HEK293 (cell line): Measurements from ENCODE around the gene CAPN5.

Source experiments
- CTCF ChIA-PET: fragments of 350-600 bp; formaldehyde crosslinking; extraction: SDS; loops from one replicate; lab custom pipeline; 2021; ENCODE audit warnings: antibody characterized with exemption; lab: Yijun Ruan, JAX
- POLR2A ChIA-PET: fragments of 300-600 bp; formaldehyde crosslinking; extraction: SDS; loops from one replicate; lab custom pipeline; 2020; ENCODE audit warnings: antibody characterized with exemption, inconsistent platforms; lab: Yijun Ruan, JAX
- H3K27ac ChIP-seq: fragments of 200-500 bp; sonication (Bioruptor generic); 2 replicates; pipeline ENCODE4 v1.5.1; 2014; ENCODE audit warnings: low read depth, low read length, control low read depth, inconsistent platforms; ENCODE audit errors: extremely low read depth
- H3K36me3 ChIP-seq, 2 experiments: fragments of 200-500 bp in 1 of 2; sonication (Bioruptor generic) in 1 of 2; 1 replicate in 1 of 2; 2 replicates in 1 of 2; pipeline ENCODE4 v1.5.1; 2014 to 2017; ENCODE audit warnings: inconsistent platforms in 2 of 2, low read length in 2 of 2; ENCODE audit not compliant: control insufficient read depth in 2 of 2, insufficient read depth in 1 of 2
- H3K4me1 ChIP-seq: fragments of 200-500 bp; sonication (Bioruptor generic); 2 replicates; pipeline ENCODE4 v1.5.1; 2014; ENCODE audit warnings: mild to moderate bottlenecking, low read length, inconsistent platforms; ENCODE audit not compliant: control insufficient read depth, insufficient read depth
- H3K4me3 ChIP-seq: 2 replicates; pipeline ENCODE4 v1.5.1; 2011; ENCODE audit warnings: low read depth, mild to moderate bottlenecking, control low read depth, low read length, moderate library complexity
- H3K9me3 ChIP-seq: fragments of 200-500 bp; sonication (Bioruptor generic); 2 replicates; pipeline ENCODE4 v1.5.1; 2014; ENCODE audit warnings: low read depth, low read length, inconsistent platforms; ENCODE audit not compliant: control insufficient read depth, insufficient read depth
- HOXD13 ChIP-seq: sonication (generic); formaldehyde crosslinking; IDR thresholded peaks from 2 replicates; pipeline ENCODE4 v1.8.0; 2022; ENCODE audit warnings: missing genetic modification reagents, borderline replicate concordance
- KLF1 ChIP-seq: fragments of 450-650 bp; formaldehyde crosslinking; IDR thresholded peaks from 2 replicates; pipeline ENCODE4 v1.5.1; 2016; ENCODE audit warnings: missing biosample characterization, missing genetic modification characterization
- SALL2 ChIP-seq: fragments of 450-650 bp; formaldehyde crosslinking; IDR thresholded peaks from 2 replicates; pipeline ENCODE4 v1.5.0; 2017; ENCODE audit warnings: missing biosample characterization, mild to moderate bottlenecking, missing genetic modification characterization, borderline replicate concordance
- SCRT1 ChIP-seq: fragments of 450-650 bp; formaldehyde crosslinking; IDR thresholded peaks from 2 replicates; pipeline ENCODE4 v1.5.1; 2016; ENCODE audit warnings: missing biosample characterization, missing genetic modification characterization, borderline replicate concordance
- ZNF16 ChIP-seq: fragments of 450-650 bp; formaldehyde crosslinking; IDR thresholded peaks from 2 replicates; pipeline ENCODE4 v1.5.1; 2016; ENCODE audit warnings: low read depth, missing biosample characterization, missing genetic modification characterization
- ZNF341 ChIP-seq: fragments of 450-650 bp; formaldehyde crosslinking; IDR thresholded peaks from 2 replicates; pipeline ENCODE4; 2016; ENCODE audit warnings: low read depth, missing biosample characterization, missing genetic modification characterization
- ZNF404 ChIP-seq: fragments of 450-650 bp; formaldehyde crosslinking; IDR thresholded peaks from 2 replicates; pipeline ENCODE4 v1.5.1; 2017; ENCODE audit warnings: missing biosample characterization, missing genetic modification characterization
- ZNF433 ChIP-seq: fragments of 450-650 bp; formaldehyde crosslinking; IDR thresholded peaks from 2 replicates; pipeline ENCODE4 v1.5.1; 2016; ENCODE audit warnings: missing biosample characterization, missing genetic modification characterization, low read depth
- ZNF529 ChIP-seq: fragments of 450-650 bp; formaldehyde crosslinking; IDR thresholded peaks from 2 replicates; pipeline ENCODE4 v1.5.1; 2017; ENCODE audit warnings: missing genetic modification characterization, missing biosample characterization; ENCODE audit not compliant: insufficient replicate concordance
- ZNF621 ChIP-seq: fragments of 450-650 bp; formaldehyde crosslinking; IDR thresholded peaks from 2 replicates; pipeline ENCODE4 v1.5.1; 2017; ENCODE audit warnings: missing biosample characterization, missing genetic modification characterization
- ZNF658 ChIP-seq: fragments of 450-650 bp; formaldehyde crosslinking; IDR thresholded peaks from 2 replicates; pipeline ENCODE4; 2016; ENCODE audit warnings: missing biosample characterization, missing genetic modification characterization
- ZNF791 ChIP-seq: fragments of 450-650 bp; formaldehyde crosslinking; IDR thresholded peaks from 2 replicates; pipeline ENCODE4 v1.5.1; 2016; ENCODE audit warnings: missing biosample characterization, missing genetic modification characterization
- TF ChIP-seq, protein P1 (sequence below): fragments of 450-650 bp; formaldehyde crosslinking; IDR thresholded peaks from 2 replicates; pipeline ENCODE4 v1.5.1; 2017; ENCODE audit warnings: missing biosample characterization, missing genetic modification characterization
- TF ChIP-seq, protein P2 (sequence below): fragments of 450-650 bp; formaldehyde crosslinking; IDR thresholded peaks from 2 replicates; pipeline ENCODE4 v1.5.1; 2016; ENCODE audit warnings: missing biosample characterization, missing genetic modification characterization
- TF ChIP-seq, protein P3 (sequence below): fragments of 450-650 bp; IDR thresholded peaks from 2 replicates; pipeline ENCODE4 v1.5.1; 2018; ENCODE audit warnings: missing biosample characterization, mild to moderate bottlenecking, missing genetic modification characterization
- TF ChIP-seq, protein P4 (sequence below): fragments of 450-650 bp; formaldehyde crosslinking; IDR thresholded peaks from 2 replicates; pipeline ENCODE4 v1.5.1; 2016; ENCODE audit warnings: missing biosample characterization, missing genetic modification characterization, low read depth

CAPN5 gene

DNA sequence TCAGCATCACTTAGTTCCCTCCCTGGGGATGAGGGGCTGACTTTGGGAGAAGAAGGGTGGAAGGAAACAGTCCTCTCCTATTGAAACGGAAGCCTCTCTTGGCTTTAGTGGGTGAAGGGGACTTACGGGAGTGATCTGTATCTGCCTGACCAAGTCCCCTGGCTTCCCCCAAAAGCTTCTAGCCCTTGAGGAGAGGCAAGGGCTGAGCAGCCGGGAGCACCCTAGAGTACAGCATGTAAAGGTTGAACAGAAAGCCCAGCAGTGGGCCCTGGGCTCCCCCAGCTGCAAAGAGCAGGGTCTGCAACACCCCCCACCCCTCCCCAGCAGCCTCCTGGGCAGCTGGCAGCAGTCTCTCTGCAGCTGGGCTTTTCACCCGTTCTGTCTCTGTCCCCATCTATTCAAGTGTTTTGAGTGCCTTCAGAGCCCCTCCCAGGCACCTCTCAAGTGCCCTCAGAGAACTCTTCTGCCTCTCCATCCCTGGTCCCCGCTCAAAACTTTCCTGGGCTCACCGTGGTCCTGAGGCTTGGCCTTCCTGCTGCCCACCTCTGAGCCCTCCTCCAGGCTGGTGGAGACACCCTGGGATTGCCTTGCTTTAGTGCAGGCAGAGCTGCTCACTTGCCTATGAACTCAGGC is 2.7 kb downstream of the CAPN5 start:
- Histone ChIP-seq H3K4me1 (no peaks in the 10 kb centered on the region), H3K27ac (no peak overlapping the region), H3K36me3 (no peaks in the 10 kb centered on the region), H3K9me3 (no peaks in the 10 kb centered on the region), H3K4me3 (no peak overlapping the region)
- TF ChIP-seq HOXD13 (CRISPR knock-in tag) = no peak
- no peak for TF ChIP-seq ZNF404
- TF ChIP-seq ZNF529 (tag by site-specific recombination) = no peak
- TF ChIP-seq SALL2 (tag by site-specific recombination) = no peak
- TF ChIP-seq KLF1 (tag by site-specific recombination) = no peak
- TF ChIP-seq, protein P1, sequence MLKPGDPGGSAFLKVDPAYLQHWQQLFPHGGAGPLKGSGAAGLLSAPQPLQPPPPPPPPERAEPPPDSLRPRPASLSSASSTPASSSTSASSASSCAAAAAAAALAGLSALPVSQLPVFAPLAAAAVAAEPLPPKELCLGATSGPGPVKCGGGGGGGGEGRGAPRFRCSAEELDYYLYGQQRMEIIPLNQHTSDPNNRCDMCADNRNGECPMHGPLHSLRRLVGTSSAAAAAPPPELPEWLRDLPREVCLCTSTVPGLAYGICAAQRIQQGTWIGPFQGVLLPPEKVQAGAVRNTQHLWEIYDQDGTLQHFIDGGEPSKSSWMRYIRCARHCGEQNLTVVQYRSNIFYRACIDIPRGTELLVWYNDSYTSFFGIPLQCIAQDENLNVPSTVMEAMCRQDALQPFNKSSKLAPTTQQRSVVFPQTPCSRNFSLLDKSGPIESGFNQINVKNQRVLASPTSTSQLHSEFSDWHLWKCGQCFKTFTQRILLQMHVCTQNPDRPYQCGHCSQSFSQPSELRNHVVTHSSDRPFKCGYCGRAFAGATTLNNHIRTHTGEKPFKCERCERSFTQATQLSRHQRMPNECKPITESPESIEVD (tag by site-specific recombination) = no peak
- TF ChIP-seq ZNF658 (tag by site-specific recombination) = no peak
- no peak for TF ChIP-seq SCRT1 (tag by site-specific recombination)
- TF ChIP-seq, protein P2, sequence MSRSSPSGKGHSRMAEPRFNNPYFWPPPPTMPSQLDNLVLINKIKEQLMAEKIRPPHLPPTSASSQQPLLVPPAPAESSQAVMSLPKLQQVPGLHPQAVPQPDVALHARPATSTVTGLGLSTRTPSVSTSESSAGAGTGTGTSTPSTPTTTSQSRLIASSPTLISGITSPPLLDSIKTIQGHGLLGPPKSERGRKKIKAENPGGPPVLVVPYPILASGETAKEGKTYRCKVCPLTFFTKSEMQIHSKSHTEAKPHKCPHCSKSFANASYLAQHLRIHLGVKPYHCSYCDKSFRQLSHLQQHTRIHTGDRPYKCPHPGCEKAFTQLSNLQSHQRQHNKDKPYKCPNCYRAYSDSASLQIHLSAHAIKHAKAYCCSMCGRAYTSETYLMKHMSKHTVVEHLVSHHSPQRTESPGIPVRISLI (tag by site-specific recombination) = no peak
- no peak for TF ChIP-seq ZNF621 (tag by site-specific recombination)
- TF ChIP-seq, protein P3, sequence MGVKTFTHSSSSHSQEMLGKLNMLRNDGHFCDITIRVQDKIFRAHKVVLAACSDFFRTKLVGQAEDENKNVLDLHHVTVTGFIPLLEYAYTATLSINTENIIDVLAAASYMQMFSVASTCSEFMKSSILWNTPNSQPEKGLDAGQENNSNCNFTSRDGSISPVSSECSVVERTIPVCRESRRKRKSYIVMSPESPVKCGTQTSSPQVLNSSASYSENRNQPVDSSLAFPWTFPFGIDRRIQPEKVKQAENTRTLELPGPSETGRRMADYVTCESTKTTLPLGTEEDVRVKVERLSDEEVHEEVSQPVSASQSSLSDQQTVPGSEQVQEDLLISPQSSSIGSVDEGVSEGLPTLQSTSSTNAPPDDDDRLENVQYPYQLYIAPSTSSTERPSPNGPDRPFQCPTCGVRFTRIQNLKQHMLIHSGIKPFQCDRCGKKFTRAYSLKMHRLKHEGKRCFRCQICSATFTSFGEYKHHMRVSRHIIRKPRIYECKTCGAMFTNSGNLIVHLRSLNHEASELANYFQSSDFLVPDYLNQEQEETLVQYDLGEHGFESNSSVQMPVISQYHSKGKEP = no peak
- no peak for TF ChIP-seq ZNF791 (tag by site-specific recombination)
- no peak for TF ChIP-seq ZNF341 (tag by site-specific recombination)
- no peak for TF ChIP-seq ZNF433 (tag by site-specific recombination)
- TF ChIP-seq, protein P4, sequence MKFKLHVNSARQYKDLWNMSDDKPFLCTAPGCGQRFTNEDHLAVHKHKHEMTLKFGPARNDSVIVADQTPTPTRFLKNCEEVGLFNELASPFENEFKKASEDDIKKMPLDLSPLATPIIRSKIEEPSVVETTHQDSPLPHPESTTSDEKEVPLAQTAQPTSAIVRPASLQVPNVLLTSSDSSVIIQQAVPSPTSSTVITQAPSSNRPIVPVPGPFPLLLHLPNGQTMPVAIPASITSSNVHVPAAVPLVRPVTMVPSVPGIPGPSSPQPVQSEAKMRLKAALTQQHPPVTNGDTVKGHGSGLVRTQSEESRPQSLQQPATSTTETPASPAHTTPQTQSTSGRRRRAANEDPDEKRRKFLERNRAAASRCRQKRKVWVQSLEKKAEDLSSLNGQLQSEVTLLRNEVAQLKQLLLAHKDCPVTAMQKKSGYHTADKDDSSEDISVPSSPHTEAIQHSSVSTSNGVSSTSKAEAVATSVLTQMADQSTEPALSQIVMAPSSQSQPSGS (tag by site-specific recombination) = no peak
- ChIA-PET POLR2A (no interaction called here), CTCF (no interaction called here)

DNA sequence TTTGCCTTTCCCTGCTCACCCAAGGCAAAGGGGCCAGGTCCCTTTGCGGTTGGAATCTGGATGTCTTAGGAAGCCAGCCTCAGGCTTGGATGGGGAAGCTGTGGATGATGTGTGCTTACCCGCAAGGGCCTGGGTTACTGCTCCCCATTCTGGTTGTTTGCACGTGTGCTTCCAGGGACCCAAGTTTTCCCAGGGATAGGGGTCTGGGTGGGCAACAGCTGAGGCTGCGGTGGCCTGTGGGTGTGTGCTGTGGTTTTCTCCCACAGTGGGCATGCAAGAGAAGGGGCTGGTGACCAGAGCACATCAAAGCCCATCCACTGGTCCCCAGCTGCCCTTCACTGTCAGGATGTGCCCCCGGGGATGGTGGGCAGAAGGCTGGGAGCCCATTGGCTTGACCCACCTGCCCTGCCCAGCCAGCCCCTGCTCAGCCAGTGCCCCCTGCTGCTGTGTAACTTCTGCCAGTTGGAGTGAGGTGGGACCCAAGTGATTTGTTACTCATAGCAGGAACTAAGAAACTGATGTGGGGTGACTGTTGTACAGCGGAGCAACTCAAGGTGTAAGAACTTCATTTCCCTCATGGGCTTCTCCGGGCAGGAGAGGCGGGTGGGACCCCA is 3.3 kb downstream of the CAPN5 start:
- Histone ChIP-seq H3K4me3 (no peak overlapping the region), H3K4me1 (no peaks in the 10 kb centered on the region), H3K9me3 (no peaks in the 10 kb centered on the region), H3K36me3 (no peaks in the 10 kb centered on the region), H3K27ac (no peak overlapping the region)
- no peak for TF ChIP-seq ZNF16 (tag by site-specific recombination)
- POLR2A ChIA-PET = no interaction called here
- CTCF ChIA-PET = no interaction called here
